Endothelial cell of umbilical vein (primary cell): ENCODE measurements around the gene CCNI.
A peak's percentile ranks its signal among the peaks of the same experiment; 100 is the strongest.

Source experiments
- CTCF ChIP-seq, 2 donors: IDR thresholded peaks; 1 replicate in 1 of 2; 2 replicates in 1 of 2; pipeline ENCODE4 v1.5.1; 2011; ENCODE audit warnings: low read length in 2 of 2, mild to moderate bottlenecking in 2 of 2, moderate library complexity in 2 of 2, control low read depth in 1 of 2, inconsistent platforms in 1 of 2, low read depth in 1 of 2; ENCODE audit not compliant: insufficient read depth in 1 of 2; ENCODE audit errors: extremely low read depth in 1 of 2
- EZH2 ChIP-seq: IDR thresholded peaks from 2 replicates; pipeline ENCODE4 v1.6.1; 2012; ENCODE audit warnings: borderline replicate concordance, low read depth, mild to moderate bottlenecking, moderate library complexity, low read length, inconsistent platforms; ENCODE audit not compliant: severe bottlenecking
- FOS ChIP-seq: IDR thresholded peaks from 2 replicates; pipeline ENCODE4 v1.6.1; 2011; ENCODE audit warnings: mild to moderate bottlenecking, low read length, moderate library complexity, borderline replicate concordance; ENCODE audit not compliant: insufficient read depth
- GATA2 ChIP-seq: IDR thresholded peaks from 2 replicates; pipeline ENCODE4 v1.7.0; 2011; ENCODE audit warnings: low read depth, mild to moderate bottlenecking, moderate library complexity, mixed read lengths, low read length; ENCODE audit not compliant: insufficient read length, insufficient read depth
- JUN ChIP-seq: IDR thresholded peaks from 2 replicates; pipeline ENCODE4 v1.6.1; 2011; ENCODE audit warnings: borderline replicate concordance, low read depth; ENCODE audit not compliant: insufficient read length, insufficient read depth
- MAX ChIP-seq: IDR thresholded peaks from 2 replicates; pipeline ENCODE4 v1.6.1; 2011; ENCODE audit not compliant: insufficient read depth, insufficient read length
- MYC ChIP-seq: IDR thresholded peaks from one replicate; pipeline ENCODE4 v1.6.1; 2011; ENCODE audit warnings: mild to moderate bottlenecking, low read depth, low read length
- POLR2A ChIP-seq: IDR thresholded peaks from 2 replicates; pipeline ENCODE4 v1.6.1; 2012; ENCODE audit warnings: low read depth, mild to moderate bottlenecking, control low read depth, low read length
- POLR2AphosphoS5 ChIP-seq: IDR thresholded peaks from 2 replicates; pipeline ENCODE4 v1.6.1; 2012; ENCODE audit warnings: low read depth, mild to moderate bottlenecking, control low read depth, low read length, moderate library complexity; ENCODE audit not compliant: insufficient read depth

GRCh38 chr4:77095101-77095821 lies 19.5 kb upstream of the CCNI start:
- TF ChIP-seq POLR2AphosphoS5 (no peak), CTCF (IDR thresholded peaks at IDR 0.05; ENCODE audit: extremely low read depth in 1 of 2, insufficient read depth in 1 of 2, low read depth in 1 of 2, low read length in 2 of 2) (peak; percentile 85 to 92), MYC (no peak), POLR2A (no peak), MAX (no peak), JUN (no peak), EZH2 (no peak), FOS (no peak), GATA2 (no peak)
